HL-60 (cell line): ENCODE results near the gene IL5.

ENCODE experiments used
- GABPA ChIP-seq: IDR thresholded peaks from 2 replicates; pipeline ENCODE4 v1.6.1; 2012; ENCODE audit warnings: low read depth
- TF ChIP-seq, protein P1 (sequence below): IDR thresholded peaks from 2 replicates; pipeline ENCODE4 v1.6.1; 2012; ENCODE audit warnings: low read depth; ENCODE audit not compliant: insufficient replicate concordance

- no peak for TF ChIP-seq GABPA
- TF ChIP-seq, protein P1, sequence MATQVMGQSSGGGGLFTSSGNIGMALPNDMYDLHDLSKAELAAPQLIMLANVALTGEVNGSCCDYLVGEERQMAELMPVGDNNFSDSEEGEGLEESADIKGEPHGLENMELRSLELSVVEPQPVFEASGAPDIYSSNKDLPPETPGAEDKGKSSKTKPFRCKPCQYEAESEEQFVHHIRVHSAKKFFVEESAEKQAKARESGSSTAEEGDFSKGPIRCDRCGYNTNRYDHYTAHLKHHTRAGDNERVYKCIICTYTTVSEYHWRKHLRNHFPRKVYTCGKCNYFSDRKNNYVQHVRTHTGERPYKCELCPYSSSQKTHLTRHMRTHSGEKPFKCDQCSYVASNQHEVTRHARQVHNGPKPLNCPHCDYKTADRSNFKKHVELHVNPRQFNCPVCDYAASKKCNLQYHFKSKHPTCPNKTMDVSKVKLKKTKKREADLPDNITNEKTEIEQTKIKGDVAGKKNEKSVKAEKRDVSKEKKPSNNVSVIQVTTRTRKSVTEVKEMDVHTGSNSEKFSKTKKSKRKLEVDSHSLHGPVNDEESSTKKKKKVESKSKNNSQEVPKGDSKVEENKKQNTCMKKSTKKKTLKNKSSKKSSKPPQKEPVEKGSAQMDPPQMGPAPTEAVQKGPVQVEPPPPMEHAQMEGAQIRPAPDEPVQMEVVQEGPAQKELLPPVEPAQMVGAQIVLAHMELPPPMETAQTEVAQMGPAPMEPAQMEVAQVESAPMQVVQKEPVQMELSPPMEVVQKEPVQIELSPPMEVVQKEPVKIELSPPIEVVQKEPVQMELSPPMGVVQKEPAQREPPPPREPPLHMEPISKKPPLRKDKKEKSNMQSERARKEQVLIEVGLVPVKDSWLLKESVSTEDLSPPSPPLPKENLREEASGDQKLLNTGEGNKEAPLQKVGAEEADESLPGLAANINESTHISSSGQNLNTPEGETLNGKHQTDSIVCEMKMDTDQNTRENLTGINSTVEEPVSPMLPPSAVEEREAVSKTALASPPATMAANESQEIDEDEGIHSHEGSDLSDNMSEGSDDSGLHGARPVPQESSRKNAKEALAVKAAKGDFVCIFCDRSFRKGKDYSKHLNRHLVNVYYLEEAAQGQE, result no peak
Measured at GRCh38 chr5:132493241-132493640, 50.1 kb downstream of the IL5 start.
